Measurements from ENCODE around the gene GORAB.

- no peak for TF ChIP-seq MAX (IDR thresholded peaks at IDR 0.05; ENCODE audit: insufficient read depth, insufficient read length)
- TF ChIP-seq, protein P1, sequence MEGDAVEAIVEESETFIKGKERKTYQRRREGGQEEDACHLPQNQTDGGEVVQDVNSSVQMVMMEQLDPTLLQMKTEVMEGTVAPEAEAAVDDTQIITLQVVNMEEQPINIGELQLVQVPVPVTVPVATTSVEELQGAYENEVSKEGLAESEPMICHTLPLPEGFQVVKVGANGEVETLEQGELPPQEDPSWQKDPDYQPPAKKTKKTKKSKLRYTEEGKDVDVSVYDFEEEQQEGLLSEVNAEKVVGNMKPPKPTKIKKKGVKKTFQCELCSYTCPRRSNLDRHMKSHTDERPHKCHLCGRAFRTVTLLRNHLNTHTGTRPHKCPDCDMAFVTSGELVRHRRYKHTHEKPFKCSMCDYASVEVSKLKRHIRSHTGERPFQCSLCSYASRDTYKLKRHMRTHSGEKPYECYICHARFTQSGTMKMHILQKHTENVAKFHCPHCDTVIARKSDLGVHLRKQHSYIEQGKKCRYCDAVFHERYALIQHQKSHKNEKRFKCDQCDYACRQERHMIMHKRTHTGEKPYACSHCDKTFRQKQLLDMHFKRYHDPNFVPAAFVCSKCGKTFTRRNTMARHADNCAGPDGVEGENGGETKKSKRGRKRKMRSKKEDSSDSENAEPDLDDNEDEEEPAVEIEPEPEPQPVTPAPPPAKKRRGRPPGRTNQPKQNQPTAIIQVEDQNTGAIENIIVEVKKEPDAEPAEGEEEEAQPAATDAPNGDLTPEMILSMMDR (IDR thresholded peaks at IDR 0.05; ENCODE audit: extremely low read depth in 1 of 2, insufficient read depth in 1 of 2, low read depth in 1 of 2, low read length in 2 of 2), result no peak
- TF ChIP-seq MYC (IDR thresholded peaks at IDR 0.05; ENCODE audit: low read depth, low read length), result no peak
- TF ChIP-seq GATA2 (IDR thresholded peaks at IDR 0.05; ENCODE audit: insufficient read depth, insufficient read length, low read depth, low read length), result no peak
- TF ChIP-seq EZH2 (IDR thresholded peaks at IDR 0.05; ENCODE audit: borderline replicate concordance, low read depth, low read length, severe bottlenecking), result no peak
Measured at GRCh38 chr1:170536924-170537551, 5.1 kb downstream of the GORAB start.

Measured in endothelial cell of umbilical vein (primary cell).